ENCODE results near the gene ATXN10. TPM values are rescaled to one million over a fixed set of nuclear protein-coding genes. Genes with fewer than 3 reads are reported as not detected.

The ATXN10 gene
- total RNA-seq, 1 experiment from 2014 or later = 135 TPM

- TF ChIP-seq ATF3 (IDR thresholded peaks at IDR 0.05) = no peak
- no peak for TF ChIP-seq RAD21 (IDR thresholded peaks at IDR 0.05; ENCODE audit: low read depth)
- TF ChIP-seq ELF1 (IDR thresholded peaks at IDR 0.05; ENCODE audit: borderline replicate concordance, low read depth) = no peak
- no peak for TF ChIP-seq POLR2AphosphoS5 (IDR thresholded peaks at IDR 0.05; ENCODE audit: low read depth, low read length)
- TF ChIP-seq ZNF274 (IDR thresholded peaks at IDR 0.05; ENCODE audit: low read depth, low read length) = no peak
- no peak for TF ChIP-seq ZBTB33 (IDR thresholded peaks at IDR 0.05; ENCODE audit: extremely low read depth, insufficient replicate concordance, low read length)
- TF ChIP-seq EZH2phosphoT487 (IDR thresholded peaks at IDR 0.05; ENCODE audit: borderline replicate concordance) = no peak
- TF ChIP-seq CTCF (IDR thresholded peaks at IDR 0.05 in 2 of 3, conservative IDR thresholded peaks at IDR 0.05 in 1 of 3; ENCODE audit: borderline replicate concordance in 1 of 3, insufficient read depth in 1 of 3, low read depth in 2 of 3, low read length in 2 of 3) = no peak
- TF ChIP-seq EGR1 (IDR thresholded peaks at IDR 0.05; ENCODE audit: low read depth) = no peak
- no peak for TF ChIP-seq FOSL1 (IDR thresholded peaks at IDR 0.05; ENCODE audit: low read depth)
- no peak for TF ChIP-seq REST (IDR thresholded peaks at IDR 0.05; ENCODE audit: low read depth)
- no peaks in the 10 kb centered on the region for H3K9me3 ChIP-seq (ENCODE audit: control insufficient read depth in 1 of 2, insufficient read depth in 1 of 2, low read depth in 1 of 2, low read length in 2 of 2)
- H3K36me3 ChIP-seq (ENCODE audit: control insufficient read depth in 1 of 2, insufficient read depth in 2 of 2, low read length in 2 of 2) = peaks cover 0 to 7% of the 10 kb centered on the region in 2 experiments; a peak in 1 of 4 replicates
- H3K9me2 ChIP-seq (ENCODE audit: insufficient read depth) = no peaks in the 10 kb centered on the region
- H3K4me3 ChIP-seq (replicated peaks in 1 of 2; ENCODE audit: low read depth in 1 of 2, low read length in 2 of 2) = no peak overlapping the region
- ATAC-seq = no peak
- POLR2A ChIA-PET = no interaction called here
- H2AFZ ChIP-seq (ENCODE audit: low read depth, low read length, poor library complexity, severe bottlenecking) = no peak overlapping the region
- no peak for DNase-seq (ENCODE audit: low read depth, low spot score)
- no peaks in the 10 kb centered on the region for H3K27me3 ChIP-seq (ENCODE audit: insufficient read depth, low read length)
- no peak overlapping the region for H3K4me2 ChIP-seq (ENCODE audit: low read length)
- CTCF ChIA-PET = no interaction called here
- H3K4me1 ChIP-seq (ENCODE audit: control insufficient read depth in 1 of 2, insufficient read depth in 2 of 2, low read length in 2 of 2) = peaks cover 0 to 11% of the 10 kb centered on the region in 2 experiments; a peak in 2 of 4 replicates
- peaks cover 42% of the 10 kb centered on the region for H3K79me2 ChIP-seq (ENCODE audit: insufficient read depth, low read length)
- H3K9ac ChIP-seq (ENCODE audit: low read length) = no peak overlapping the region
- BruUV-seq (replicated peaks) = no TSS peak
- intact Hi-C loops (cut with micrococcal nuclease) = no loop called here
- H4K20me1 ChIP-seq (ENCODE audit: insufficient read depth) = no peaks in the 10 kb centered on the region
- RAD21 ChIA-PET (ENCODE audit: low non-redundant PET in 1 of 2, low total read pairs in 2 of 2, uncharacterized antibody in 2 of 2, unreplicated experiment in 2 of 2) = no interaction called here
- no peak overlapping the region for H3K27ac ChIP-seq (ENCODE audit: low read depth, low read length)
Observed at GRCh38 chr22:45722006-45722405, 50.4 kb downstream of the ATXN10 start.
